HG03097 (cell line): Measurements from ENCODE around the gene EHBP1.
A peak's percentile ranks its signal among the peaks of the same experiment; 100 is the strongest.

Experiments used
- ATAC-seq: cut with Tn5 transposase; IDR thresholded peaks from one replicate; pipeline ENCODE4 v1.9.1; 2021; ENCODE audit not compliant: unreplicated experiment, low FRiP score

Gene EHBP1

GRCh38 chr2:62705007-62705829 lies at the start of gene EHBP1:
EHBP1 (plus strand) TSS chr2:62705713; CDS start chr2:62707192, 1,479 bp downstream.
- ATAC-seq = peak; percentile 96

- ATAC-seq = peak; percentile 54
Observed at GRCh38 chr2:62657783-62658182, 47.7 kb upstream of the EHBP1 start.

GRCh38 chr2:62658891-62659290 lies 46.6 kb upstream of the EHBP1 start:
- no peak for ATAC-seq

GRCh38 chr2:62660087-62660486 lies 45.4 kb upstream of the EHBP1 start:
- ATAC-seq = peak; percentile 75

GRCh38 chr2:62660582-62661262 lies 44.8 kb upstream of the EHBP1 start:
- no peak for ATAC-seq

- no peak for ATAC-seq
Observed at GRCh38 chr2:62661263-62661635, 44.3 kb upstream of the EHBP1 start.

- ATAC-seq = no peak
Observed at GRCh38 chr2:62662131-62662530, 43.4 kb upstream of the EHBP1 start.

GRCh38 chr2:62662554-62662953 lies 43.0 kb upstream of the EHBP1 start:
- ATAC-seq = no peak

GRCh38 chr2:62663411-62663810 lies 42.1 kb upstream of the EHBP1 start:
- no peak for ATAC-seq

GRCh38 chr2:62663920-62664795 lies 41.4 kb upstream of the EHBP1 start:
- no peak for ATAC-seq

GRCh38 chr2:62665446-62665845 lies 40.1 kb upstream of the EHBP1 start:
- no peak for ATAC-seq

GRCh38 chr2:62669180-62669579 lies 36.3 kb upstream of the EHBP1 start:
- no peak for ATAC-seq

GRCh38 chr2:62672601-62673000 lies 32.9 kb upstream of the EHBP1 start:
- no peak for ATAC-seq

- ATAC-seq = no peak
Observed at GRCh38 chr2:62675062-62675461, 30.5 kb upstream of the EHBP1 start.

- no peak for ATAC-seq
Observed at GRCh38 chr2:62685256-62685655, 20.3 kb upstream of the EHBP1 start.

GRCh38 chr2:62686012-62686685 lies 19.4 kb upstream of the EHBP1 start:
- no peak for ATAC-seq

GRCh38 chr2:62687636-62688035 lies 17.9 kb upstream of the EHBP1 start:
- no peak for ATAC-seq

GRCh38 chr2:62688771-62689170 lies 16.7 kb upstream of the EHBP1 start:
- no peak for ATAC-seq

- no peak for ATAC-seq
Observed at GRCh38 chr2:62691186-62691585, 14.3 kb upstream of the EHBP1 start.

GRCh38 chr2:62692225-62692624 lies 13.3 kb upstream of the EHBP1 start:
- no peak for ATAC-seq

GRCh38 chr2:62698653-62699052 lies 6.9 kb upstream of the EHBP1 start:
- no peak for ATAC-seq
